ENCODE measurements around the gene CLDN1.

Gene CLDN1, protein sequence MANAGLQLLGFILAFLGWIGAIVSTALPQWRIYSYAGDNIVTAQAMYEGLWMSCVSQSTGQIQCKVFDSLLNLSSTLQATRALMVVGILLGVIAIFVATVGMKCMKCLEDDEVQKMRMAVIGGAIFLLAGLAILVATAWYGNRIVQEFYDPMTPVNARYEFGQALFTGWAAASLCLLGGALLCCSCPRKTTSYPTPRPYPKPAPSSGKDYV

DNA sequence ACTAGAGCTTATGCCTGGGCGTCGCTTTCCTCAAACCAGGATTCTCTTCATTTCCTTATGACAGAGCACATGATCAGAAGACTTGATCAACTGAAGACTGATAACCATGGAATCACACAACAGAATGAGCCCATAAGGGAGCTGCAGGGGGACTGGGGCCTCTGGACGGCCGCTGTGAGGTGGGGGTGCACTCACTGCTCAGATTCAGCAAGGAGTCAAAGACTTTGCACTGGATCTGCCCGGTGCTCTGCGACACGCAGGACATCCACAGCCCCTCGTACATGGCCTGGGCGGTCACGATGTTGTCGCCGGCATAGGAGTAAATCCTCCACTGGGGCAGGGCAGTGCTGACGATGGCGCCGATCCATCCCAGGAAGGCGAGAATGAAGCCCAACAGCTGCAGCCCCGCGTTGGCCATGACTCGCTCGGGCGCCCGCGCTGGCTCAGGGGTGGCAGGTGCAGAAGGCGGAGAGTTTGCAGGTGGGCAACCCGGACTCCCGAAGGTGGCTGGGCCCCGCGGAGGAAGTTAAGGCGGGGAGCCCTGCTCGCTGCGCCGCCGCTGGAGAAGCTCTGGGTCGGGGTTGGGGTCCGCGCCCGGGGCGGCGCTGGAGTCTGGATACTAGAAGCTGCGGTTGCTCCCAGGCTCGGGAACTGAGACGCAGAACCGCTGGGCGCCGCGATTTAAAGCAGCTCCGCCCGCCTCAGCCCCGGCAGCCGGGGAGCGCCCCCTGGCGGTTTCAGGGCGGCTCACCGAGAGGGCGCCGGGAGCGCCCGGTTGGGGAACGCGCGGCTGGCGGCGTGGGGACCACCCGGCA is at the start of gene CLDN1:
Gene CLDN1, minus strand, starts transcription at position 658 of the 815 bp plus-strand sequence. Its CDS starts 240 bp downstream, at position 418.
- in situ Hi-C loops (cut with MboI; ENCODE audit: low sequenced_read_pairs): loop anchor here (25.0 kb wide), 1 partner anchor 360 kb away; no protein-coding TSS in a partner anchor

DNA sequence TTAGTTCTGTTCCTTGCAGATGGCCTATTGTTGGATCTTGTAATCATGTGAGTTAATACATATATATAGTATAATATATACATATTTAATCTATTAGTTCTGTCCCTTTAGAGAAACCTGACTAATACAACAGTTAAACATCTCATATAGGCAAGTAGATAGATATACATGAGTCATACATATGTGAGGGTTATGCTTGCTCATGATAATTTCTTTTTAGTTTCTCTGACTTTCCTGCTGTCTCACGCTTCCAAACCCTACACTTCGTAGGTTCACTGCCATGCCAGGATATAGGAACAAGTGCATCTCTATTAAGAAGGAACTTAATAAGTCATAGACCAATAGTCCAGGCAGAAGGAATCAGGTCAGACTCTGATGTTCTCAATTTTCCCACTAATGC is 48.9 kb upstream of the CLDN1 start:
- in situ Hi-C loops (cut with MboI; ENCODE audit: low sequenced_read_pairs): no loop called here

DNA sequence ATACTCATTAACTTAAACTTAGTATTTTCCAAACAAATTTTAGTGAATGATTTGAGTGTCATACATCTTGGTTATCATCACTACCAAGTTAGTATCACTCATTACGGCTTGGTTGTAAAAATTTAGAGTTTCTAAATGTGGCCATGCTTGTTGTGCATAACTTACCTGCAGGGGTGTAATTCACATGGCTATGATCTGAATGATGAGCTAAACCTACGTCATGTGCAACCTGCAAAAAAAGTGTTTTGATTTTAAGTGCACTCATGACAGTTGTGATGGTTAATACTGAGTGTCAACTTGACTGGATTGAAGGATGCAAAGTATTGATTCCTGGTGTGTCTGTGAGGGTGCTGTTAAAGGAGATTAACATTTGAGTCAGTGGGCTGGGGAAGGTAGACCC is 48.1 kb upstream of the CLDN1 start:
- in situ Hi-C loops (cut with MboI; ENCODE audit: low sequenced_read_pairs): no loop called here

DNA sequence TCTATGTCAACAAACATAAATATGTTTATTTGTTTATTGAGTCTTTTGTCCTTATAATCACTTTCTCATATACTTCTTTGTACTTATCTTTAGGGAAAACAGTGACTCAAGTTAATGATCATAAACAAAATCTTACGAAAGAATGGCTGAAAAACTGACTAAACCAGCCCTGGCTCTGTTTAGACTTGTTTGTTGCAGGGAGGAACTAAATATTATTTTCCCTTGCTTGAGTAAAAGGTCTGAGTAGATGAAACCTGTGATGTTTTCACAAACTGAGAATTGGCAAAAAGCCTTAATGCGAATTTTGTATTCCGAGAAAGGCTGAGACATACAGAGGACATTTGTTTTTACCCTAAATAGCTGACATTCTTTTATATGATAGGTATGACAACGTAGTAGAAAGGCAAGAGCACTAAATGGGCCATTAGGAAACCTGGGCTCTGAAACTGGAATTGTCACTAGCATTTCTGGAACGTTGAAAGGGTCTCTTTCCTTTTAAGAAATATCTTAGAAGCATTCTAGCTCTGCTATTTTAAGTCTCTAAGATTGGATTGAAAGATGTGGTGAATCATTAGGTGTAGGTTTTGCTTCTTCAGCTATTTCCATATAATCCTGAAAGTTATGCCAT is 47.5 kb upstream of the CLDN1 start:
- in situ Hi-C loops (cut with MboI; ENCODE audit: low sequenced_read_pairs): no loop called here

DNA sequence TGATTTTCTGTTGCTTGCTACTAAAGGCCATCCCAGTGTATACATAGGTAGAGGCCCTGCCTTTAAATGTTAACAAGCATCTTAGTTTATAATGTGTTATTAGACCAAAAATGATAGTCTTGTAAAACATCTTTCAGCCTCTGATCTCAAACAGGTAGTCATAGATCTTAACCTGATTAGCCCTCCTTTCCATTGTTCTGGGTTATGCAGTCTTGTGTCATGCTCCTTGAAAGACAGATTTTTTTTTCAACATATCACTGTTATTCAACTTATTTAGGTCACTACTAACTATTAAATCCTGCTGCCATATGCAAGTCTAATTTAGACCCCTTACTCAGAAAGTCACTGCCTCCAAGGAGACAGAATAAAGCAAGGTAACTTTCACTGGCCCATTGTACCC is 46.6 kb upstream of the CLDN1 start:
- in situ Hi-C loops (cut with MboI; ENCODE audit: low sequenced_read_pairs): no loop called here

DNA sequence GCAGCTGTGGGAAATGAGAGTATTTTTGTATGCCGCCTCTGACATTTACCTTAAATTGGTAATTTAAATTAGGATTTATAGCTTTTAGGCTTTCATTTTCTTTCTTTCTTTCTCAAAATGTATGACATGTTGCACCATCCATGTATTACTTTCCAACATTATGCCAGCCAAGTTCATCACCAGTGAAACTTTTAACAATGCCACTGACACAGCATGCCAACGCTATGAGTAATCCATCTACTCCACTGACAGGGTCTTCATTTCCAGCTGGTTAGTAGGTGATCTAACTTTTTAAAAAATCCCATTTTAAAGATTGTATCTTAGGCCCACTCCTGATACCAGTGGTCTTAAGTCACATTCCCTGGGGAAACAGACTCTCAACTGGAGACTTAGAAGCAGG is 43.9 kb upstream of the CLDN1 start:
- in situ Hi-C loops (cut with MboI; ENCODE audit: low sequenced_read_pairs): no loop called here

DNA sequence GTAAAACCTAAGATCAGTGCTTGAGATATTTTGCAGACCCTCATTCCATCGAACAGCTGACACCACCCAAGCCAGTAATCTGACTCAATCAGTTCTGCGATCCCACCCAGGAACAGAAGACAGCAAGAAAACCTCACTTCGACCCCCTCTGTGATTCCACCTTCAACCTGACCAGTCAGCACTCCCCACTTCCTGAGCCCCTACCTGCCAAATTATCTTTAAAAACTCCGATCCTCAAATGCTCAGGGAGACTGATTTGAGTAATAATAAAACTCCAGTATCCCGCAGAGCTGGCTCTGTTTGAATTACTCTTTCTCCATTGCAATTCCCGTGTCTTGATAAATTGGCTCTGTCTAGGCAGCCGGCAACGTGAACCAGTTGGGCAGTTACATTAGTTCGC is 40.0 kb upstream of the CLDN1 start:
- in situ Hi-C loops (cut with MboI; ENCODE audit: low sequenced_read_pairs): no loop called here

DNA sequence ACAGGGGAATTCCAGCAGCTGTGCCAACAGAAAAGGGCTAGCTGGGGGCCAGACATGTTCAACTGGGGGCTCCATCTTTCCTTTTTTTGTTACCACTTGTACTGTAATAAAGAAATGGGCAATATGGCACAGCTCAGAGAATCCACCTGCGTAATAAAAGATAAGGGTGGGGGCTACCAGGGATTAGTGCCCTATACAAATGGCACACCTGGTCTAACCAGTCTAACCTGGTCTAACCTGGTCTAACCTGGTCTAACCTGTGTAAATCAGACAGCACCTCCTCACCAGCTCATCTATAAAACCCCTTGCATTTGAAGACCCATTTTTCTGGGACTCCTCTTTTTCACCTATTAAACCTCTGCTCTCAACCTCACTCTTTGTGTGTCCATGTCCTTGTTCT is 39.5 kb upstream of the CLDN1 start:
- in situ Hi-C loops (cut with MboI; ENCODE audit: low sequenced_read_pairs): no loop called here

DNA sequence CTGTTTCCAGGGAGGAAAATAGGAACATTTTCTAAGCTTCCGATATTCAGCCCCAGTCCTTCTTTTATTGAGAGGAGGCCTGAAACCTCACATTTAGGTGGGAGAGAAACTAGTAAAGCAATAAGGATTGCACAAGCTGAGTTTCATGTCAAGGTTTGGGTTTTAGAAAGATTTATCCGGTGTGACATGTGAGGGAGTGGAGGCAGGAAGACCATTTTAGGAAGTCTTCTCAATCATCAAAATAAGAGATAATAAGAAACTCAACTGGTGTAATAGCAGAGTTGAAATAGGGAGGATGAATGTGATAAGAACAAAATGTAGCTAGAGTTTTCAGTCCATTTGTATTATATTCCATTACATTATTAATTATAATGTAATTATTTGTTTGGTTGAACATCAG is 38.0 kb upstream of the CLDN1 start:
- in situ Hi-C loops (cut with MboI; ENCODE audit: low sequenced_read_pairs): no loop called here

DNA sequence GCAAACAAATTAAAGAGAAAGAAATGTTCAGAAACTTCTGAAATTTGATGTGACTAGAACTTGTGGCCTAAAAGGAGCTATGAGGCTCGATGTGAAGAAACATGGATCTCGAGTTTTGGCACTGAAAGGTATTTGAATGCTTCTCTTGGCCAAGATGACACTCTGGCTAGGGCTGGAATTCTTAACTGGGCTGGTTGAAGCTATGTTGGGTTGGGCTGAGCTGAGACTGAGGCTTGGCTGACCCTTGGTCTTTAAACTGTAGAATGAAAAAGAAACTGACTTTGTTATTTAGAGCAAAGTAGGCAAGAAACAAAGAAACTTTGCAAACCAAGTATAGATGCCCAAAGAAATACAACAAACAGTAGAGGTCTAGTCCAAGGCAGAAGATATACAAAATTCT is 37.6 kb upstream of the CLDN1 start:
- in situ Hi-C loops (cut with MboI; ENCODE audit: low sequenced_read_pairs): no loop called here

DNA sequence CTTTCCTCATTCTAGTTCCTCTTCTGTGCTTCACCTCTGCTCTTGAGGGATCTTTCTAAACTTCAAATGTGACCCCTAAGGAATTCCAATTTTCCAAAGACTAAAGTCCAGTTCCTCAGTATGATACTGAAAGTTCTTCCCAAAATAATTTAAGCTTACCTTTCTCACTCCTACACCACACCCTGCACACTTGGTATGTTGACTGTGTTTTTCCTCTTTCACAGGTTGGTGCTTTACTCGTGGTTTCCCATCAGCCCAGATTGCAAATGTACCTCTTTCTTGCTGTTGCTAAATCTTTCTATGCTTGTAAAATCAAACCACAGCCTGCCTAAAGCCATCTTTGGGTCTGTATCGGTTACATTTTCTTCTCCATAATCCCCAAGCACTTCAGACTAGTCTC is 35.2 kb upstream of the CLDN1 start:
- in situ Hi-C loops (cut with MboI; ENCODE audit: low sequenced_read_pairs): no loop called here

DNA sequence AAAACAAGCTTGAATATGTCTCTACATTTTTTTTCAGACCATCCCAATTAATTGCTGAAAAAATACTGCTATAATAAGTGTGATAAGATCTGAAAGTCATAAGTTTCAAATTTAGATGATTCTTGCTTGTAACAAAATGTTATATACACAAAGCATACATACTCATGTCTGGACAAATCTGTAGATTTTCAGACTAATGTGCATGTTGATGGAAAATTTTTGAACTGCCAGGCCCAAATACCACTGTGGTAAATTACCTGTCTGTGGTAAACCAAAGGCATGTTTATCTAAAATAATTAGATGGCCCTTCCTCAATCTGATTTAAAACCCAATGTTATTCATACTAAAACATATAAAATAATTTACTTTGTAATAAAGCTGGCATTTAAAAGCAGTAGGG is 34.0 kb upstream of the CLDN1 start:
- in situ Hi-C loops (cut with MboI; ENCODE audit: low sequenced_read_pairs): no loop called here

DNA sequence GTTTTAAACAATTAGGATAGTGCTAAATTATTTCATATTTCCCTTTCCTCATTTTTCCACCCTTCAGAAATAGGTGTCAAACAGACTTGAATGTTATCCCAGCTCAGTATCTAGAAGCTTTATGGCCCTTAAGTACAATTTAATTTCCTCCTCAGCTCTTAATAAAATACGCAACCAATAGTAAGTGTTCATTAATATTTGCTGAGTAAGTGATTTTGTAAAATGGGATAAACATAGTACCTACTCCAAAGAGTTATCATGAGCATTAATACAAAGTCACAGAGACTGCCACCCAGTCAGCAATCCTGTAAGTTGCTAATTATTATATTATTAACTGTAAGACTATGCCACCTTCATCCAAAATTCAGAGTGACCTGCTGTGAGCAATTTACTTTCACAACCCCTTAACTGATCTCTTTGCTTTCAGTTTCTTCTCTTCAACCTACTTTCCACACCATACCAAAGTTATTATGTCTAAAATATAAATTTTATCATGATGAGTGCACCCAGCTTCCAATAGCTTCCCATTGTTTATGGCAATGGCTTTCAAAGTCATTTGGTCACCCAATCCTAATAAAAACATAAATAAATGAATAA is 30.7 kb upstream of the CLDN1 start:
- in situ Hi-C loops (cut with MboI; ENCODE audit: low sequenced_read_pairs): no loop called here

DNA sequence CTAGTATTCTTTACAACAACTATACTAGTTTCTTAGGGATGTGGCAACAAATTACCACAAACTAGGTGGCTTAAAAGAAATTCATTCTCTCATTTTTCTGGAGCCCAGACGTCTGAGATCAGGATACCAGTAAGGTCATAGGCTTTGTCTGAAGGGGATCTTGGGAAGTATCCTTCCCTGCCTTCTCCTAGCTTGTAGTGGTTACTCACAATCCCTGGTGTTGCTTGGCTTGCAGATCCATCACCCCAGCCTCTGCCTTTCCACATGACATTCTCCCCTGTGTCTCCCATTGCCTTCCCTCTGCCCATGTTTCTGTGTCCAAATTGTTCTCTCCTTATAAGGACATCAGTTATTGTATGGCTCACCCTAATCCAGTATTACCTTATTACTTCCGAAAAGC is 24.3 kb upstream of the CLDN1 start:
- in situ Hi-C loops (cut with MboI; ENCODE audit: low sequenced_read_pairs): no loop called here

DNA sequence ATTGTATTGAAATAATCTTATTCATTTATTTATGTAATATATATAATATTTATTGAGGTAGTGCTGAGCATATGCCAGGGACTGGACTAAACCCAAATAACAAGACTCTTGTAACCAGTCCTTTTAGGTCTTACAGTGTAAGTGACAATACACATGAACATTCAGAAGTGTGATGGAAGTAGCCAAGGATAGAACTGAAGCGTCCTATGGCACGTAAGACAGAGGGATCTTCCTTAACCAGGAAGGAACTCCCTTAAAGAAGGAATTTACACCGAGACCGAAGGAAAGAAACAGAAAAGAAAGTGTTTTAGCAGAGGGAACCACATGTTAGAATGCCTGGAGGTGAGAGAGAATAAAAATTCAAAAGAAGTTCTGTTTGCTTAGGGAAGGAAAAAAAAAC is 23.6 kb upstream of the CLDN1 start:
- in situ Hi-C loops (cut with MboI; ENCODE audit: low sequenced_read_pairs): no loop called here

DNA sequence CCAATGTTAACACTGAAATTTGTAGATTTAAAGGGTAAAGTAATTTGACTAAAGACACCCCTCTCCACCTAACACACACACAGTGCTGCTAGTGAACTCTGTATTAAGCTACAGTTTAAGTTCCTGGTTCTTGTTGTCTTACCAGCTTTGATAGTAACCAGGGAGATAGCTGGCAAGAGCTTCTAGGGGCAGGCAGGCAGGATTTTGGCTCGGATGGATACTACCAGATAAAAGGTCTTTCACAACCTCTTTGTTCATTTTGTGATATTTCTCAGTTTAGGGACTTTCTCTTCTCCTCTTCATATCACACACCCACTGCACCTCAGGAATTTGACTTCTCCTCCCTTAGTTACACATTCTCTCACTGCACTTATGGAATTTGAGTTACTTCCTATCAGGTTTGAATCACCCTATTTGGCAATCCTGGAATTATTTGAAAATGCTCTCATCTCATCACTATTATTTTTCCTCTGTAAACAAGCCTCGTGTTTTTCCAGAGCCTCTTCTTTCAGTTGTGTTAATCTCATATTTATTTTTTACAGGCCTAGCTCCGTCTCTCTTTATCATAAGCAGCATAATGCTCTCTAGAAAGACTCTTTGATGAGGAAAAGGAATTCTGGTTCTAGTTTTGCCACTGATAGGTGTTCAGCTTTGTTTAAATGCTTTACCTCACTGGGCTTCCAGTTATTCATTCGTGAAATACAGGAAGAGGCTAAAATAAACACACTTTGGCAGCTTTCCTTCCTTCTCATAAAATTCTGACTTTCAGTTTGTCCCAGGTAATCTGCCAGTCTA is 23.0 kb upstream of the CLDN1 start:
- in situ Hi-C loops (cut with MboI; ENCODE audit: low sequenced_read_pairs): no loop called here

DNA sequence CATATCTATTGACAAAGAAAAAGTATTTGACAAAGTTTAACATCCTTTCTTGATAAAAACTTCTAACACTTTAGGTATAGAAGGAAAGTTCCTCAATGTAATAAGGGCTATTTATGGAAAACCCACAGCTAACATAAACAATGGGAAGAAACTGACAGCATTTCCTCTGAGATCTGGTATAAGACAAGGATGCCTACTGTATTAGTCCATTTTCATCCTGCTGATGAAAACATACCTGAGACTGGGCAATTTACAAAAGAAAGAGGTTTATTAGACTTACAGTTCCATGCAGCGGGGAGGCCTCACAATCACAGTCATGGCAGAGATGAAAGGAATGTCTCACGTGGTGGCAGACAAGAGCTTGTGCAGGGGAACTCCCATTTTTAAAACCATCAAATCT is 17.8 kb upstream of the CLDN1 start:
- in situ Hi-C loops (cut with MboI; ENCODE audit: low sequenced_read_pairs): no loop called here

DNA sequence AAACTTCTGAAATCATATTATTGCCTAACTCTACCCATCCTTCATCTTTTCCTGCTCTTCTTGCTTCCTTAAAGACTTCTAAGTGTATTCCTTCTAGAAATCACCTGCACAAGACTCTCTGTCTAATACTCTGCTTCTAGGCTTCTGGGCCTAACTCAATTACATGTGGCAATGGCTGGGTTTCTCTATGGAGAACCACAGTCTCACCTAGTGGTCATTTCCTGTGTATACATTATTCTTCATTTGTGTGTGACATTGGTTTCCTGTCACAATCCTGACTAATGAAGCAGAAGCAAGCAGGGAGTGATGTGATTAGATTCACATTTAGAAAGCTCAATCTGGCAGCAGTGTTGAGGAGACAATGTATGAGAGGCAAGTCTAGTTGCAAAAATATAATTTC is 16.9 kb upstream of the CLDN1 start:
- in situ Hi-C loops (cut with MboI; ENCODE audit: low sequenced_read_pairs): no loop called here

DNA sequence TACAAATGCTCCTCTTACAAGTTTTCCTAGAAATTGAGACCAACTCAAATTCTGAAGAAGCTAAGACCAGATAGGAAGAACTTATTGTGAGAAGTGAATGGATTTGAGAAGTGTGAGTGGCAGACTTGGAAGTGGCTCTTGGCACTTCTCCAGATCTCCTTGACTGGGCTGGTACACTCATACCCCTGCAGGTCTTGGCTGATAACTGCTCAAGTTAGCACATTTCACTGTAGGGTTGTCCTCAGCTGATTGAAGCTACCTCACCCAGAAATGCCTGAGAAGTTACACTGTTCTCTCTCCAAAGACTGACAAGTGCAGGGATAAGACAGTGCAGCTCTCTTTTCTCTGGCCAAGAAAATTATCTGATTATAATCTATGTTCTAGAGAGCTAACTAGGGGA is 16.5 kb upstream of the CLDN1 start:
- in situ Hi-C loops (cut with MboI; ENCODE audit: low sequenced_read_pairs): no loop called here

DNA sequence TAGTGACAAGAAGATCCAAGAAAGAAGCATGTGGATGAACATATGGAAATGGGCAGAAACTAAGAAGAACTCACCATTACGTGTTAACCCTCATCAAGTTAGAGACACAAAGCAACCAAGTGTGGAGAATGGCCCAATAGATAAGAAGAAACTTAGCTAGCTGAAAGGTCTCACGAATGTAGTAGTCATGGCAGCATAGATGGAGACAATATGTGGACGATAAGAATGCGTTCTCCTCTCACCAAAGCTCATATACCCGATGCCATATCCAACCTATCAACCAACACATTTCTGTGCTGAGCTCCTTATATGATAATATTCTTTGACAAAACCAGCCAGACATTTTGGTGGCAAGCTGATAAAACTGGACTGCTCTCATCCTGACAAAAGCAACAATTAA is 15.1 kb upstream of the CLDN1 start:
- in situ Hi-C loops (cut with MboI; ENCODE audit: low sequenced_read_pairs): no loop called here
